ENCODE results near the gene CGGBP1.
A peak's percentile ranks its signal among the peaks of the same experiment; 100 is the strongest.

- no peak for TF ChIP-seq POLR2A (IDR thresholded peaks at IDR 0.05)
- peak; percentile 8 to 72 (median 61) for TF ChIP-seq CTCF (IDR thresholded peaks at IDR 0.05)
Observed at GRCh38 chr3:88003115-88003755, 55.6 kb downstream of the CGGBP1 start.
